H9 (cell line): ENCODE measurements around the gene CDKL1. TPM values are rescaled to one million over a fixed set of nuclear protein-coding genes. Genes with fewer than 3 reads are reported as not detected.

Experiments
- DNase-seq: peaks from one replicate; pipeline ENCODE4 v3.0.0-alpha.2; 2017
- H2AFZ ChIP-seq: one replicate; pipeline ENCODE4 v1.6.1; 2013; ENCODE audit warnings: mild to moderate bottlenecking, low read length, control low read depth, moderate library complexity
- H2AK5ac ChIP-seq: 2 replicates; pipeline ENCODE4 v1.6.1; 2013; ENCODE audit warnings: low read length, control low read depth, mixed read lengths; ENCODE audit not compliant: insufficient read length
- H2BK120ac ChIP-seq: one replicate; pipeline ENCODE4 v1.6.1; 2013; ENCODE audit warnings: low read depth, mild to moderate bottlenecking, low read length, control low read depth, inconsistent platforms; ENCODE audit not compliant: poor library complexity, severe bottlenecking
- H2BK12ac ChIP-seq: 2 replicates; pipeline ENCODE4 v1.6.1; 2013; ENCODE audit warnings: low read length, control low read depth, mixed read lengths, low read depth; ENCODE audit not compliant: insufficient read length
- H2BK15ac ChIP-seq: 2 replicates; pipeline ENCODE4 v1.6.1; 2013; ENCODE audit warnings: low read depth, low read length, control low read depth
- H2BK20ac ChIP-seq: one replicate; pipeline ENCODE4 v1.6.1; 2013; ENCODE audit warnings: low read depth, mild to moderate bottlenecking, low read length, control low read depth, inconsistent platforms; ENCODE audit not compliant: poor library complexity, severe bottlenecking
- H2BK5ac ChIP-seq: 2 replicates; pipeline ENCODE4 v1.6.1; 2013; ENCODE audit warnings: low read length, control low read depth, mixed read lengths; ENCODE audit not compliant: insufficient read length
- H3K14ac ChIP-seq: 2 replicates; pipeline ENCODE4 v1.6.1; 2013; ENCODE audit warnings: low read length, control low read depth; ENCODE audit not compliant: insufficient read depth
- H3K18ac ChIP-seq: 2 replicates; pipeline ENCODE4 v1.6.1; 2013; ENCODE audit warnings: low read depth, mild to moderate bottlenecking, mixed read lengths, low read length, control low read depth; ENCODE audit not compliant: insufficient read length
- H3K23ac ChIP-seq: 2 replicates; pipeline ENCODE4 v1.6.1; 2013; ENCODE audit warnings: low read length, control low read depth, mixed read lengths, low read depth; ENCODE audit not compliant: insufficient read length
- H3K23me2 ChIP-seq: 2 replicates; pipeline ENCODE4 v1.6.1; 2013; ENCODE audit warnings: low read depth, mild to moderate bottlenecking, mixed read lengths, low read length, control low read depth; ENCODE audit not compliant: insufficient read length, poor library complexity, severe bottlenecking
- H3K27ac ChIP-seq: 2 replicates; pipeline ENCODE4 v1.5.1; 2013; ENCODE audit warnings: low read length, control low read depth, mixed read lengths, low read depth; ENCODE audit not compliant: insufficient read length
- H3K27me3 ChIP-seq: 2 replicates; pipeline ENCODE4 v1.6.1; 2013; ENCODE audit warnings: low read length, control low read depth, inconsistent platforms; ENCODE audit not compliant: insufficient read depth
- H3K4ac ChIP-seq: 2 replicates; pipeline ENCODE4 v1.6.1; 2013; ENCODE audit warnings: low read depth, mild to moderate bottlenecking, control low read depth, inconsistent platforms, low read length, moderate library complexity
- H3K4me1 ChIP-seq: 2 replicates; pipeline ENCODE4 v1.6.1; 2013; ENCODE audit warnings: low read length, control low read depth, inconsistent platforms; ENCODE audit not compliant: insufficient read depth
- H3K4me2 ChIP-seq: 2 replicates; pipeline ENCODE4 v1.6.1; 2013; ENCODE audit warnings: low read length, control low read depth, mixed read lengths; ENCODE audit not compliant: insufficient read length, insufficient read depth
- H3K56ac ChIP-seq: 2 replicates; pipeline ENCODE4 v1.6.1; 2013; ENCODE audit warnings: low read depth, mild to moderate bottlenecking, mixed read lengths, low read length, control low read depth; ENCODE audit not compliant: insufficient read length
- H3K79me1 ChIP-seq: 2 replicates; pipeline ENCODE4 v1.6.1; 2013; ENCODE audit warnings: low read depth, mild to moderate bottlenecking, moderate library complexity, low read length, control low read depth, inconsistent platforms; ENCODE audit not compliant: insufficient read depth, poor library complexity, severe bottlenecking
- H3K79me2 ChIP-seq: 2 replicates; pipeline ENCODE4 v1.6.1; 2013; ENCODE audit warnings: low read length, control low read depth, inconsistent platforms; ENCODE audit not compliant: insufficient read depth
- H3K9ac ChIP-seq: 2 replicates; pipeline ENCODE4 v1.6.1; 2013; ENCODE audit warnings: low read length, control low read depth, mixed read lengths; ENCODE audit not compliant: insufficient read length; ENCODE audit errors: extremely low read depth
- H3K9me3 ChIP-seq: one replicate; pipeline ENCODE4 v1.6.1; 2013; ENCODE audit warnings: low read depth, low read length, inconsistent platforms; ENCODE audit not compliant: control insufficient read depth
- H3T11ph ChIP-seq: one replicate; pipeline ENCODE4 v1.6.1; 2013; ENCODE audit warnings: mild to moderate bottlenecking, low read length, control low read depth, inconsistent platforms
- H4K20me1 ChIP-seq: one replicate; pipeline ENCODE4 v1.6.1; 2013; ENCODE audit not compliant: control insufficient read depth, insufficient read length, insufficient read depth
- H4K5ac ChIP-seq: 2 replicates; pipeline ENCODE4 v1.6.1; 2013; ENCODE audit warnings: low read depth, mild to moderate bottlenecking, mixed read lengths, low read length, control low read depth; ENCODE audit not compliant: insufficient read length
- H4K8ac ChIP-seq: replicated peaks from 2 replicates; pipeline ENCODE4 v1.6.1; 2013; ENCODE audit warnings: low read length, control low read depth, mixed read lengths, low read depth; ENCODE audit not compliant: insufficient read length
- H4K91ac ChIP-seq: 2 replicates; pipeline ENCODE4 v1.6.1; 2013; ENCODE audit warnings: low read depth, mild to moderate bottlenecking, moderate library complexity, mixed read lengths, low read length, control low read depth; ENCODE audit not compliant: insufficient read length
- H3K27ac Mint-ChIP-seq, 3 experiments: 2 replicates in 2 of 3; 3 replicates in 1 of 3; pipeline ENCODE4 v1.8.0; 2020 to 2021; ENCODE audit warnings: mixed read lengths in 3 of 3, mild to moderate bottlenecking in 1 of 3, moderate library complexity in 1 of 3
- H3K27me3 Mint-ChIP-seq: 2 replicates; pipeline ENCODE4 v1.8.0; 2021; ENCODE audit warnings: low read depth, mild to moderate bottlenecking, moderate library complexity, mixed read lengths
- H3K36me3 Mint-ChIP-seq, 3 experiments: 2 replicates in 2 of 3; 3 replicates in 1 of 3; pipeline ENCODE4 v1.8.0; 2020 to 2021; ENCODE audit warnings: low read depth in 3 of 3, mixed read lengths in 3 of 3; ENCODE audit not compliant: insufficient read depth in 1 of 3
- H3K4me1 Mint-ChIP-seq, 2 experiments: 2 replicates each; pipeline ENCODE4 v1.8.0; 2020; ENCODE audit warnings: mixed read lengths in 2 of 2
- H3K4me3 Mint-ChIP-seq, 2 experiments: 2 replicates in 1 of 2; 3 replicates in 1 of 2; pipeline ENCODE4 v1.8.0; 2020 to 2021; ENCODE audit warnings: mild to moderate bottlenecking in 2 of 2, mixed read lengths in 2 of 2, moderate library complexity in 1 of 2
- H3K9me3 Mint-ChIP-seq, 2 experiments: 2 replicates in 1 of 2; 3 replicates in 1 of 2; pipeline ENCODE4 v1.8.0; 2020; ENCODE audit warnings: mild to moderate bottlenecking in 2 of 2, mixed read lengths in 2 of 2, moderate library complexity in 1 of 2
- CTCF ChIP-seq: fragments of 200-600 bp; sonication (generic); conservative IDR thresholded peaks from 3 replicates; pipeline ENCODE4 v1.8.0; 2021; ENCODE audit warnings: antibody characterized with exemption, mild to moderate bottlenecking
- WGBS: extraction: QIAGEN DNeasy Blood & Tissue Kit; methylation state at CpG from one replicate; pipeline ENCODE4 v1.1.7; 2013; ENCODE audit warnings: missing lambda C conversion rate, low lambda C conversion rate, mixed read lengths; ENCODE audit not compliant: insufficient read length; ENCODE audit errors: extremely low coverage; 5-methylcytosine and 5-hydroxymethylcytosine counted together
- total RNA-seq: library from RNA; stranded (reverse); gene quantifications from 2 replicates; pipeline ENCODE4 v1.2.1, GENCODE V29; 2021

The CDKL1 gene
- total RNA-seq, 1 experiment from 2014 or later = 0.72 TPM

- no peaks in the 10 kb centered on the region for H3K9me3 Mint-ChIP-seq
- H3K4me2 ChIP-seq = no peak overlapping the region
- DNase-seq = no peak
- no peak overlapping the region for H3K23ac ChIP-seq
- no peak overlapping the region for H3K4me3 Mint-ChIP-seq
- no peaks in the 10 kb centered on the region for H3K36me3 Mint-ChIP-seq
- H2BK12ac ChIP-seq = no peak overlapping the region
- H3K56ac ChIP-seq = no peak overlapping the region
- no peak overlapping the region for H3T11ph ChIP-seq
- no peak overlapping the region for H3K27ac Mint-ChIP-seq
- no peak overlapping the region for H3K27ac ChIP-seq
- no peak overlapping the region for H3K9ac ChIP-seq
- no peaks in the 10 kb centered on the region for H3K9me3 ChIP-seq
- no peak overlapping the region for H4K91ac ChIP-seq
- no peaks in the 10 kb centered on the region for H4K20me1 ChIP-seq
- H3K79me2 ChIP-seq = no peaks in the 10 kb centered on the region
- H2BK5ac ChIP-seq = no peak overlapping the region
- no peaks in the 10 kb centered on the region for H3K23me2 ChIP-seq
- H3K27me3 Mint-ChIP-seq = no peaks in the 10 kb centered on the region; the same call in 1 of the 2 replicates
- no peak overlapping the region for H2BK120ac ChIP-seq
- no peak overlapping the region for H3K18ac ChIP-seq
- peaks cover 13 to 29% of the 10 kb centered on the region in 2 experiments for H3K4me1 Mint-ChIP-seq
- H3K79me1 ChIP-seq = no peaks in the 10 kb centered on the region
- TF ChIP-seq CTCF = no peak
- H4K5ac ChIP-seq = no peak overlapping the region
- H2AFZ ChIP-seq = no peak overlapping the region
- H2AK5ac ChIP-seq = no peak overlapping the region
- H2BK20ac ChIP-seq = no peak overlapping the region
- H3K27me3 ChIP-seq = no peaks in the 10 kb centered on the region
- no peak overlapping the region for H3K4ac ChIP-seq
- H4K8ac ChIP-seq = no peak overlapping the region
- H3K4me1 ChIP-seq = no peaks in the 10 kb centered on the region
- no CpG with 5 or more reads among the region's 7 CpGs for WGBS
- H2BK15ac ChIP-seq = no peak overlapping the region
- no peak overlapping the region for H3K14ac ChIP-seq
Observed at GRCh38 chr14:50344116-50344775, 52.4 kb downstream of the CDKL1 start.
